ENCODE measurements around the gene KRT77. TPM values are rescaled to one million over a fixed set of nuclear protein-coding genes. Genes with fewer than 3 reads are reported as not detected.
"Not testable (repeated sequence)": the region's sequence is repeated elsewhere in the genome, so short reads cannot be mapped to it uniquely, and the experiment has no call there.

KRT77 gene
- total RNA-seq, 4 donors from 2014 or later = not detected

GRCh38 chr12:52716061-52716460 is 12.7 kb upstream of the KRT77 start:
- Histone ChIP-seq H3K27me3 (peaks cover 43% of the 10 kb centered on the region), H3K9me3 (no peaks in the 10 kb centered on the region), H3K27ac (no peak overlapping the region), H3K4me1 (peaks cover 0 to 10% (median 6%) of the 10 kb centered on the region in 4 donors), H3K4me3 (no peak overlapping the region), H3K36me3 (no peaks in the 10 kb centered on the region)
- TF ChIP-seq POLR2A (IDR thresholded peaks at IDR 0.05) (no peak), EP300 (IDR thresholded peaks at IDR 0.05; ENCODE audit: low read depth) (no peak), POLR2AphosphoS5 (IDR thresholded peaks at IDR 0.05) (no peak), CTCF (IDR thresholded peaks at IDR 0.05) (no peak)
- intact Hi-C loops (cut with DNase I; ENCODE audit: low total_unique reads) (no loop called here), in situ Hi-C loops (cut with MboI; ENCODE audit: low pct_ligation_motif_present in 1 of 4, low pct_unique_long_range_greater_than_20kb in 1 of 4, low sequenced_read_pairs in 3 of 4) (no loop called here)
- 82 to 93% methylated on average over 3 to 5 of the region's 5 CpGs for WGBS, 2 donors (ENCODE audit: low coverage in 1 of 2)
- no peak for DNase-seq

GRCh38 chr12:52715416-52715815 is 12.1 kb upstream of the KRT77 start:
- 65 to 100% methylated on average over 1 to 14 of the region's 14 CpGs for WGBS, 2 donors (ENCODE audit: low coverage in 1 of 2)
- Histone ChIP-seq H3K4me1 (peaks cover 0 to 10% (median 6%) of the 10 kb centered on the region in 4 donors), H3K36me3 (no peaks in the 10 kb centered on the region), H3K27ac (no peak overlapping the region), H3K4me3 (no peak overlapping the region), H3K27me3 (peaks cover 43% of the 10 kb centered on the region), H3K9me3 (no peaks in the 10 kb centered on the region)
- intact Hi-C loops (cut with DNase I; ENCODE audit: low total_unique reads) (no loop called here), in situ Hi-C loops (cut with MboI; ENCODE audit: low pct_ligation_motif_present in 1 of 4, low pct_unique_long_range_greater_than_20kb in 1 of 4, low sequenced_read_pairs in 3 of 4) (no loop called here)
- no peak for TF ChIP-seq EP300 (IDR thresholded peaks at IDR 0.05; ENCODE audit: low read depth)
- TF ChIP-seq CTCF (IDR thresholded peaks at IDR 0.05) = peak in 3 of 5 experiments; percentile 15 to 24 (median 15)
- no peak for TF ChIP-seq POLR2A (IDR thresholded peaks at IDR 0.05)
- no peak for TF ChIP-seq POLR2AphosphoS5 (IDR thresholded peaks at IDR 0.05)
- peak; percentile 29 for DNase-seq

- Histone ChIP-seq H3K9me3 (no peaks in the 10 kb centered on the region), H3K36me3 (no peaks in the 10 kb centered on the region), H3K4me1 (peaks cover 0 to 10% (median 6%) of the 10 kb centered on the region in 4 donors), H3K27ac (no peak overlapping the region), H3K27me3 (peaks cover 43% of the 10 kb centered on the region), H3K4me3 (no peak overlapping the region)
- WGBS, 2 donors (ENCODE audit: low coverage in 1 of 2) = 62 to 80% methylated on average over 1 to 4 of the region's 4 CpGs
- intact Hi-C loops (cut with DNase I; ENCODE audit: low total_unique reads) (no loop called here), in situ Hi-C loops (cut with MboI; ENCODE audit: low pct_ligation_motif_present in 1 of 4, low pct_unique_long_range_greater_than_20kb in 1 of 4, low sequenced_read_pairs in 3 of 4) (no loop called here)
- TF ChIP-seq EP300 (IDR thresholded peaks at IDR 0.05; ENCODE audit: low read depth) (no peak), POLR2AphosphoS5 (IDR thresholded peaks at IDR 0.05) (no peak), CTCF (IDR thresholded peaks at IDR 0.05) (no peak), POLR2A (IDR thresholded peaks at IDR 0.05) (no peak)
- no peak for DNase-seq
These were observed 11.6 kb upstream of the KRT77 start for GRCh38 chr12:52714887-52715281.

- Histone ChIP-seq H3K4me1 (peaks cover 0 to 10% (median 6%) of the 10 kb centered on the region in 4 donors), H3K36me3 (no peaks in the 10 kb centered on the region), H3K9me3 (no peaks in the 10 kb centered on the region), H3K27ac (no peak overlapping the region), H3K27me3 (peaks cover 43% of the 10 kb centered on the region), H3K4me3 (peak overlapping the region in 1 of 4 donors; percentile 31)
- in situ Hi-C loops (cut with MboI; ENCODE audit: low pct_ligation_motif_present in 1 of 4, low pct_unique_long_range_greater_than_20kb in 1 of 4, low sequenced_read_pairs in 3 of 4) = no loop called here
- DNase-seq = no peak
- 10% methylated on average over 48 of the region's 72 CpGs; no CpG with 5 or more reads in 1 of the 2 donors for WGBS, 2 donors (ENCODE audit: low coverage in 1 of 2)
- no peak for TF ChIP-seq CTCF (IDR thresholded peaks at IDR 0.05)
- no peak for TF ChIP-seq EP300 (IDR thresholded peaks at IDR 0.05; ENCODE audit: low read depth)
- intact Hi-C loops (cut with DNase I; ENCODE audit: low total_unique reads) = no loop called here
These were observed 10.9 kb upstream of the KRT77 start for GRCh38 chr12:52713960-52714886.

GRCh38 chr12:52712122-52712521 is 8.8 kb upstream of the KRT77 start:
- H3K27ac ChIP-seq; H3K36me3 ChIP-seq; in situ Hi-C loops (cut with MboI; ENCODE audit: low pct_ligation_motif_present in 1 of 4, low pct_unique_long_range_greater_than_20kb in 1 of 4, low sequenced_read_pairs in 3 of 4); H3K4me3 ChIP-seq; H3K9me3 ChIP-seq; intact Hi-C loops (cut with DNase I; ENCODE audit: low total_unique reads); DNase-seq; H3K4me1 ChIP-seq: not testable (repeated sequence)
- WGBS, 2 donors (ENCODE audit: low coverage in 1 of 2) = 71 to 72% methylated on average over 4 to 6 of the region's 6 CpGs
- H3K27me3 ChIP-seq = peaks cover 43% of the 10 kb centered on the region

Data from transverse colon (tissue), 4 donors.